Fibroblast of mammary gland (primary cell): ENCODE results near the gene RMND5B.
"Not testable (repeated sequence)": the region's sequence is repeated elsewhere in the genome, so short reads cannot be mapped to it uniquely, and the experiment has no call there.

Source experiments
- DNase-seq: peaks from one replicate; pipeline ENCODE4 v3.0.0-alpha.2; 2010; ENCODE audit warnings: low read depth
- H3K4me3 ChIP-seq: 2 replicates; pipeline ENCODE4 v1.5.1; 2011; ENCODE audit warnings: low read depth, mild to moderate bottlenecking, low read length, moderate library complexity; ENCODE audit not compliant: control insufficient read depth
- CTCF ChIP-seq: conservative IDR thresholded peaks from 2 replicates; pipeline ENCODE4 v1.5.1; 2011; ENCODE audit warnings: low read depth, low read length, inconsistent platforms; ENCODE audit not compliant: control insufficient read depth, insufficient read depth

RMND5B gene

GRCh38 chr5:178123094-178123965 is 7.5 kb upstream of the RMND5B start:
- TF ChIP-seq CTCF, result no peak
- no peak overlapping the region for H3K4me3 ChIP-seq
- DNase-seq, result no peak

- no peak overlapping the region for H3K4me3 ChIP-seq
- no peak for TF ChIP-seq CTCF
- no peak for DNase-seq
Observed at GRCh38 chr5:178123966-178124925, 6.6 kb upstream of the RMND5B start.

- DNase-seq, result no peak
- no peak for TF ChIP-seq CTCF
- H3K4me3 ChIP-seq, result no peak overlapping the region
Observed at GRCh38 chr5:178125253-178125906, 5.4 kb upstream of the RMND5B start.

GRCh38 chr5:178126556-178126955 is 4.3 kb upstream of the RMND5B start:
- H3K4me3 ChIP-seq, result no peak overlapping the region
- TF ChIP-seq CTCF, result no peak
- no peak for DNase-seq

GRCh38 chr5:178127300-178128009 is 3.4 kb upstream of the RMND5B start:
- DNase-seq, H3K4me3 ChIP-seq: not testable (repeated sequence)

GRCh38 chr5:178129296-178129695 is 1.5 kb upstream of the RMND5B start:
- no peak overlapping the region for H3K4me3 ChIP-seq

GRCh38 chr5:178130234-178130575 is 609 bp upstream of the RMND5B start:
- H3K4me3 ChIP-seq, result peak overlapping the region; percentile 54
- DNase-seq, result peak; percentile 38

More at GRCh38 chr5:178129296-178129695, 1.5 kb upstream of the RMND5B start:
- DNase-seq, result no peak
- TF ChIP-seq CTCF, result no peak
